ENCODE results near the gene APEX1.
"Not testable (repeated sequence)": the region's sequence is repeated elsewhere in the genome, so short reads cannot be mapped to it uniquely, and the experiment has no call there.

The APEX1 gene

GRCh38 chr14:20435582-20436362 is 19.3 kb upstream of the APEX1 start, which contains the start of gene KLHL33:
KLHL33 (minus strand) TSS chr14:20436166; CDS start chr14:20435811, 355 bp downstream.
- FAIRE-seq (no peak), DNase-seq (ENCODE audit: low spot score) (no peak)

DNA sequence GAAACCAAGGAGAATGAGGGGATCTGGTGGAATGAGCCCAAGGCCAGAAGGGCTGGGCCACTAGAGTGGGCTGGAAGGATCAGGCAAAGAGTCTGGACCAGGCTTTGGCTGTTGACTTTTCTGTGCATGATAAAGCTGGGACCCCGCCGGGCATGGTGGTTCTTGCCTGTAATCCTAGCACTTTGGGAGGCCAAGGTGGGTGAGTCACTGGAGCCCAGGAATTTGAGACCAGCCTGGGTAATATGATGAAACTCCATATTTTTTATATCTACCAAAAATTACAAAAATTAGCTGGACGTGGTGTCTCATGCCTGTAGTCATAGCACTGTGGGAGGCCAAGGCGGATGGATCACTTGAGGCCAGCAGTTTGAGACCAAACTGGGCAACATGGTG is 18.7 kb upstream of the APEX1 start:
- no peak for FAIRE-seq
- DNase-seq (ENCODE audit: low spot score): no peak

DNA sequence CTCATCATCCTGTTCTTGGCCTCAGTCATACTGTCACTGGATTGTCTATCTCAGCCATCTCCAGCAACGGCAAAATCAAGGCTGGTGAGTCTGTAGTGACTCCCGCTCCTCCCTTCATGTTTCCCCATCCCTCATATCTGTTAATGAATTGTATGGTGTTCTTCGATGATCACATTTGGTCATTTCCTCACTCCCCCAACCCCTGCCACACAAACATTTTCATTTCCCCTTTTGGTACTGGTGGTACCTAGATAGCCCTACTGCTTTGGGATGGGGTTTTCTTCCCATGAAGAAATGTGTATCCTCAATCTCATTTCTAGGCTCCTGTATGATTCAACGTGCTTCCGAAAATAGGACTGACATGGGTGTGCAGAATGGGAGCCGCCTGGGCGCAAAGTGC is 16.4 kb upstream of the APEX1 start:
- no peak for DNase-seq (ENCODE audit: low spot score)
- FAIRE-seq: no peak

DNA sequence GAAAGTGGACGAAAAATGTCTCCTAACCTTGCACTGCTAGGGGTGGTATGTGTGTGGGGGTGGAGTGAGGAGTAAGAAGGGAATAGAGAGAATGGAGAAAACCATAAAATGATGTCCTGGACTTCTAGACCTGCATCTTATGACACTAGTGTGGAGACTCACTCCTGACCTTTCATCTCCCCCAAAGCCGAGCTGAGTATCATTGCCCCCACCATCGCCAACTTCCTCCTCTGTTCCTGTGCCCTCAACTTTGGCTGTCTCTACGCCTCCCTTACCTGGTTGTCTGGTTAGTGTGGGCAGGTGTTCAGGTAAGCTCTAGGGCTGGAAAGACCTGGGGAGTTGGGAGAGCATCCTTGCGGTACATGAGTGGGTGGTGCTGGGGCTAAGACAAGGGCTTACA is 14.6 kb upstream of the APEX1 start:
- FAIRE-seq: no peak
- DNase-seq (ENCODE audit: low spot score): no peak

DNA sequence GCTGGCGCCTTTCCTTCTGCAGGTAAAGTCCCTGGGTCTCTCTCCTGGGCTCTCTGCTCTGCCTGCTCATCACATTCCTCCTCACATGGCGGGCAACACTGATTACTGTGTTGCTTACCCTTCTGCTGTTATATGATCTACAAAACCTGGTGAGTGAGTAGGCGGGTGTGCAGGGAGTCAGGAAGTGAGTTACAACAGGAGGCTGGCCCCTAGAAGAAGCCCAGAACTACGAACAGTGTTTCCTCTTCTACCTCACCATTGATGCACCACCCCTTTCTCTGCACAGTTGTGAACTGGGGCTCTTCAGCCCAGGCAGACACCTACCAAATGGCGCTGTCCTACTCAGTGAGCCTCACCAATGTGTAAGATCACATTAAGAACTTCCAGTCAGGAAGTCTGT is 14.1 kb upstream of the APEX1 start:
- DNase-seq (ENCODE audit: low spot score) (no peak), FAIRE-seq (no peak)

DNA sequence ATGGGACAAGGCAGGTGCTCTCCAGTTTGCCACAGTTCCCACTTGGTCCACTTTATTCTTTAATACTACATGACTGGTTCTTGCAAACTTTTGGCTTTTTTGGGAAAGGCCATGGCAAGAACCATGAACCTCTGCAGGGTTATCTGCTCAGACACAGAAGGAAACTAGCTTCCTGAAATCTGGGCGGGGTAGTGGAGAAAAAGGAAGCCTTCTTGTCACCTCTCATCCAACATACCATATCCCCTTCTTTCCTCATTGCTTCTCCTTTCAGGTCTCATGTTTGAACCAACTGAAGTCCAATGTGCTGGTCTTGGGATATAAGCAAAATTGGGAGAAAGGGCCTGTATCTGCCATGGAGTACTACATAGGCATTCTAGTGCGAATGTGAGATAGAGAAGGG is 13.6 kb upstream of the APEX1 start:
- DNase-seq (ENCODE audit: low spot score) (no peak), FAIRE-seq (no peak)

GRCh38 chr14:20443650-20444049 is 11.4 kb upstream of the APEX1 start:
- FAIRE-seq: not testable (repeated sequence)

GRCh38 chr14:20446889-20447288 is 8.1 kb upstream of the APEX1 start:
- DNase-seq (ENCODE audit: low spot score) (no peak), FAIRE-seq (no peak)

More at GRCh38 chr14:20443650-20444049, 11.4 kb upstream of the APEX1 start:
- not testable (repeated sequence) for DNase-seq (ENCODE audit: low spot score)

DNA sequence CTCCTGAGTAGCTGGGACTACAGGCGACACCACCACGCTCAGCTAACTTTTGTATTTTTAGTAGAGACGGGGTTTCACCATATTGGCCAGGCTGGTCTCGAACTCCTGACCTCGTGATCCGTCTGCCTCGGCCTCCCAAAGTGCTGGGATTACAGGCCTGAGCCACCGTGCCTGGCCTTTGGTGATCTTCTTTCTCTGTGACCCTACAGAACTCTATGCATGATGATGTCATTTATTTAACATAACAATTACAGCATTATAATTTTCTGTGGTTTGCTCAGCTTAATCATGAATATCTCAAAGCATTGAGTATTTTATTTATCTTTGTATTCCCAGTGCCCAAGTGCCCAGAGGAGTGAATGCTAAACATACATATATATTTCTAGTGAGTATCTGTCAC is 2.2 kb upstream of the APEX1 start:
- not testable (repeated sequence) for FAIRE-seq; DNase-seq (ENCODE audit: low spot score)

- DNase-seq (ENCODE audit: low spot score) (peak; percentile 66), FAIRE-seq (no peak)
Observed at GRCh38 chr14:20455355-20456300, 602 bp downstream of the APEX1 start.

GRCh38 chr14:20456971-20457370 is 1.9 kb downstream of the APEX1 start:
- no peak for DNase-seq (ENCODE audit: low spot score)
- no peak for FAIRE-seq

DNA sequence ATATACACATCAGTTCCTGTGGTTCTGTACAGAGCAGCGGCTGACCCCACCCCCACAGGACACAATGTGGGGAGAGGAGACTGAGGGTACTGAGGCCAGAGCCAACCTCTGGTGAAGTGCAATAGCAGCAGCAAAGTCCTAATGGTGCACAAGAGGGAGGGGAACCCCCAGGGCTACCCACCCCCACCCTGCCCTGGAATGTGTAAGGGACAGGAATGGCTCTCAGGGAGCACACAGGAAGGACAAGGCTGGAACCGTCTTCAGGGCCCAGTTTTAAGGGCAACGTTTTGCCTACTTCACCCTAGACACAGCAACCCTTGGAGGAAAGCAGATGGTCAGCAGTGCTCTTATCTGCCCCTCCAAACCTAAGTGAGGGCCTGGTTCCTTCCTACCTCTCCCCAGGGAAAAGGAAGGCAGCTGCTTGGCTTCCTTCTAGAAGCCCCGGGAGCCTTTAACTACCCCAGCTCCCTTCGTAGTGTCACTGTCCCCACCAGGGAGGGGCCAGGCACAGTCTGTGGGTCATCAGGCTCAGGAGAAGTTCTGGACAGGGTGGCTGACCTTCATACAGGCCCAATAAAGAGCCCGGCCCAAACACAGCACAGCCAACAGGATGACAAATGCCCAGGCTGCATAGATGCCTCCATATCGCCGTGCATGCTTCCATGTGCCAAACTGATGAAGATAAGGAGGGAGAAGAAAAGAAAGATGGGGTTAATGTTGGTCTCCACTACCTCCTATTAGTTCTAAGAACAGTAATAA is 3.2 kb downstream of the APEX1 start:
- no peak for DNase-seq (ENCODE audit: low spot score)
- no peak for FAIRE-seq

DNA sequence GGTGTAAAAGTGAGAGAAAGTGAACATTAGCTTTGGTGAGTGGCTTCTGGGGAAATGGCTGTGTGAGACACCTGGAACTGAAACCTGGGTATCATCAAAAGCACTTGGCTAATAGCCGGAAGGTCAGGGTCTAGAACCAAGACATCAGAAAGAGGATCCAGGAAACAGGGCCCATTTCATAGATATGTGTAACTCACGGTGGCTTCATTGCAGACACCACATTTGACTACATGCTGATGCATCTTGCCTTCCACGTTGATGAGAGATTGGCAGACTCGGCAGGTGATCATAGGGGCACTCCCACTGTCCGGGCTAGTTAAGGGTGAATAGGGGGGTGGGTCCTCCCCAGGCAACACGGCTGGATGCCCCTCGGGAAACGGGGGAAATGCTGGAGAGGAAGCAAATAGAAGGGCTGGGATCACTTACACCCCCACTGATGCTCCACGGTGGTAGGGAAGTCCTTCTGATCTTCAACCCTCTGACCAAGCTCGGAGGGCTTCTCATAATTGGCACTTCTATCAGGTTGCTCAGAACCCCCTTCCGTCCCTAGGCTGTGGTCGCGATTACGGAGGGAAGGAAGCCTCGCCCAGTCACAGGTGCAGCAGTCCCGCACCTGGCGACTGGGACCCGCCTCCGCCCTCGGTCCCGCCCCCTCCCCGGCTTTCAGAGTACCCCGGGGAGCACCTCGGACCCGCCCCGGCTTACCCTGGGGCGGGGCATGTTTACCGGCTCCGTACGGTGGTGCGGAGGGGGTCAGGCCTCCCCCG is 5.6 kb downstream of the APEX1 start:
- peak; percentile 29 for DNase-seq (ENCODE audit: low spot score)
- FAIRE-seq: no peak

- FAIRE-seq (peak; percentile 98), DNase-seq (ENCODE audit: low spot score) (peak; percentile 97)
Observed at GRCh38 chr14:20461225-20462141, 6.5 kb downstream of the APEX1 start, which contains the start of gene PIP4P1. PIP4P1 (minus strand) TSS chr14:20461434; CDS start chr14:20461325, 109 bp downstream.

- DNase-seq (ENCODE audit: low spot score): peak; percentile 19
- no peak for FAIRE-seq
Observed at GRCh38 chr14:20468764-20469241, 13.8 kb downstream of the APEX1 start.

GRCh38 chr14:20469242-20469889 is 14.3 kb downstream of the APEX1 start, which contains the start of gene PNP:
PNP (plus strand) TSS chr14:20469406; CDS start chr14:20469525, 119 bp downstream.
- FAIRE-seq: peak; percentile 86
- peak; percentile 98 for DNase-seq (ENCODE audit: low spot score)

DNA sequence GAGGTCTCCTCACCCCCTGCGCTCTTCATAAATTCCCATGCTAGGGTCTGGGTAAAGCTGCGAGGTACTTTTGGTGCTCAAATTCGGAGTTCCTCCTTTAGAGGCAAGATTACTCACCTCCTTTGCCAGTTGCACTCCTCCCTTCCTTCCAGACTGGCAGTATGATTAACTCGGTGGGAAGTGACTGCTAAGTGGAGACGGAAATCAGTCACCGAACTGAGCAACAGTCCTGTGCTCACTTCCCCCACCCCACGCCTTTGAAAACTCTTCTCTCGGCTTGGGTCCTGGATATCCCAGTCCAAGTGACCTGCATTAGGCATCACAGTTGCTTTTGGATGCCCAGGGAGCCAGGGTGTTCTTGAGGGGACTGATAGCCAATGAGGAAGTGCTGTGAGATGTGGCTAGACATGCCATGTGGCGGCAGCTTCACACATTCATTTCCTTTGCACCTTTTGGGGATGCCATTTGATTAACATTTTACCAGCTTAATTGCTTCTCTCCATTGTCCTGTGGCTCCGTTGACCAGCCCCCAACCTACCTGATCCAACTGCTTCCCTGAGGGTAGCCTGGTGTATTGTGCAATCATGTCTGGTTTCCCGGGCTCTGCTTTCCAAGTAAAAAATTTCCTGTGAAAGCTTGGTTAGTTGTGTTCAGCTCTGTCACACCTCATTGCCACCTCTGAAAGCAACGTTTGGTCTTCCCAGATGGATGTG is 15.0 kb downstream of the APEX1 start:
- DNase-seq (ENCODE audit: low spot score): peak; percentile 72
- no peak for FAIRE-seq

DNA sequence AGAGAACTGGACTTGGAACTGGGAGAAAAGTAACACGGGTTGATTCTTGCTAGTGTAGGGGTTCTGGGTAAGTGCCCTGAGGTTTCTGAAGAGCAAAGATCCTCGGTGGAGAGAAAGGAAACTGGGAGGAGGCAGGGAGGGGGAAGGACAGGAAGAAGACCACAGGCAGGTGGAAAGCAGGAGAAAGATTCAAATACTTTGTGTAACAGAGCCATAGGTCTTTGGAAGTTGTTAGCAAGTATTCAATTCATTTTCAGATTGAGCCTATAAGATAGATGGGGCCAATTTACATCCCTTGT is 15.5 kb downstream of the APEX1 start:
- FAIRE-seq (no peak), DNase-seq (ENCODE audit: low spot score) (peak; percentile 29)

Data from urothelium cell line (cell line).